Activated gamma-delta T cell treated with anti-CD3 and anti-CD28 coated beads, Interleukin-2, amount 50 U/mL, for 16 hours (primary cell): ENCODE data around the gene TICAM1.
"Not testable (repeated sequence)": the region's sequence is repeated elsewhere in the genome, so short reads cannot be mapped to it uniquely, and the experiment has no call there.

Experiments
- DNase-seq: peaks from one replicate; pipeline ENCODE4 v3.0.0-alpha.2; 2020; ENCODE audit warnings: low read depth

TICAM1 gene

DNA sequence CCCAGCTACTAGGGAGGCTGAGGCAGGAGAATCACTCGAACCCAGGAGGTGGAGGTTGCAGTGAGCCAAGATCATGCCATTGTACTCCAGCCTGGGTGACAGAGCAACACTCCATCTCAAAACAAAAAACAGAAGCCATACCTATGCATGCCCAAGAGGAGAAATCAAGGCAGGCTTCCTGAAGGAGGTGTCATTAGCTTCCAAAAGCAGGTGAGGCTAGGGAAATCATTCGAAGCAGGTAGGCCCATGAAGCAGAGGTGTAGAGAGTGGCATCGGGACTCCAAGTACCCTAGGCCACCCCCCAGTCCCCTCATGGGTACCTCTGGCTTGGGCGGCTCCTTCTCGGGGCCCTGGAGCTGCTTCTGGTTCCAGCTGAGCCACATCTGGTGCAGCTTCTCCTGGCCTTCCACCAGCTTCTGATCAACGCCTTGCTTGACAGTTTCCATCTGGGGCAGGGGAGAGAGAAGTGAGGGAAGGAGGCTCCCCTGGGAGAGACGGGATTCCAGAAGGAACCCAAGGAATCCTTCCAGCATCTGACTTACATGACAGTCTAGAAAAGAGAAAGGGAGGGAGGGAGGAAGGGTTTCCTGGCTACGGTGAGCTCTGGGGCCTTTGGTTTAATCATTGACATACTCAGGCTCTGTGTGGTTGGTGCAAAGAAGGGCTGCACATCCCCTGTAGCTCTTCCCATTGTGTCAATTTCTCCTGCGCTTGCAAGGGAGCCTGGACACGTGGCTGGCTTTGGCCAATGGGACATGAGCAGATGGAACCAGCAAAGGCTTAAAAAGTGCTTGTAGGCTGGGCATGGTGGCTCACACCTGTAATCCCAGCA is 13.1 kb upstream of the TICAM1 start:
- DNase-seq, result no peak

- DNase-seq, result no peak
Measured at GRCh38 chr19:4843647-4843965, 12.1 kb upstream of the TICAM1 start.

DNA sequence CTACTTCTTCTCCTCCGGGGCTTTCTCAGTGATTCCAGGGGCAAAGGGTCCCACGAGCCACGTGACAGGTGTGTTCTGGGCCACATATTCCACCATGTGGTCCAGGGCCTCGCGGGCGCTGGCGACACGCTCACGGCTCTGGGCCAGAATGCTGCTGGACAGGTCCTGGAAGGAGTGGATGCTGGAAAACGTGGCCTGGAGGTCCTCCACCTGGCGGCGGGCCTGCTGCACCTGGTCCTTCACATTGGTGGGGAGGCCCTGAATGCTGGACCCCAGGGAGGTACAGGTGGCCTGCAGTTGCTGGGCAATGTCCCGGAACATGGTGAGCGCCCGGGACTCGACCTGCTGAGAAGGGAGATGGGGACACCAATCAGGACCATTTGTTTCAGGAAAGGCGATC is 7.7 kb upstream of the TICAM1 start:
- DNase-seq, result no peak

DNA sequence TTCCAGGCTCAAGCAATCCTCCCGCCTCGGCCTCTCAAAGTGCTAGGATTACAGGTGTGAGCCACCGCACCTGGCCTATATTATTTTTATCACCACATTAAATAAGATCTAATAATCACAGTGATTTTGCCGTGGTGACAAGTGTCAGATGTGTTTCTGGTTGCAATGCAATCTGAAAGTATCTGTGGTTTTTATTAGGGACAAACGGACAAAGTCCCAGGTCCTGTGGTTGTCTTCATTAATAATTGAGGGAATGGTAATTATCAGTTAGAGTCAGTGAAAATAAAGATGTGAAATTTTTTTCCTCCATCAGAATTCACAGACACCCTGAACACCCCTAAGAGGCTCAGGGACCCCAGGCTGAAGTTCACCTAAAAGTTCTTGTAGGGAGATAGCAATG is 1.3 kb upstream of the TICAM1 start:
- DNase-seq, result no peak

DNA sequence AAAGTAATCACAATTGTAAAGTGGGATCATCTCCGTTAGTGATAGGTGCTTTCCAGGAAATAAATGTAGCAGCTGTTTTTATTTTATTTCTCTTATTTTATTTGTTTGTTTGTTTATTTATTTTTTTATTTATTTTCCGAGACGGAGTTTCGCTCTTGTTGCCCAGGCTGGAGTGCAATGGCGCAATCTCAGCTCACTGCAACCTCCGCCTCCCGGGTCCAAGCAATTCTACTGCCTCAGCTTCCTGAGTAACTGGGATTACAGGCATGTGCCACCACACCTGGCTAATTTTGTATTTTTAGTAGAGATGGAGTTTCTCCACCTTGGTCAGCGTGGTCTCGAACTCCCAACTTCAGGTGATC is 448 bp upstream of the TICAM1 start:
- DNase-seq, result not testable (repeated sequence)

DNA sequence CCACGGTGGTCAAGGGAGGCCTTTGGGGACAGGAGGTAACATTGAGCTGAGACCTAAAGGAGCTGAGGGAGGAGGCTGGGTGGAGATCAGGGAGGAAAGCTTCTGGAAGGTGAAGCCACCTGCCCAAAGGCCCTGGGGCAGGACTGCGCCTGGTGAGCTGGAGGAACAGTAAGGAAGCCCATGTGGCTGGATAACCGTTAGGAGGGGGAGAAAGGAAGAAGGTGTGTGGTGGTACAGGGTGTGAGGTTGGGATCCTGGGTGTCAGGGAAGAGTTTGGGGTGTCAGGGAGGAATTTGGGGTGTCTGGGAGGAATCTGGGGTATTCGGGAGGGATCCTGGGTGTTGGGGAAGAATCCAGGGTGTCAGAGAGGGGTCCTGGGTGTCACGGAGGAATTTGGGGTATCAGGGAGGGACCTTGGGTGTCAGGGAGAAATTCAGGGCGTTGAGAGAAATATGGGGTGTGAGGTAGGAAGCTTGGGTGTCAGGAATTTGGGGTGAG is 695 bp downstream of the TICAM1 start:
- DNase-seq, result no peak

DNA sequence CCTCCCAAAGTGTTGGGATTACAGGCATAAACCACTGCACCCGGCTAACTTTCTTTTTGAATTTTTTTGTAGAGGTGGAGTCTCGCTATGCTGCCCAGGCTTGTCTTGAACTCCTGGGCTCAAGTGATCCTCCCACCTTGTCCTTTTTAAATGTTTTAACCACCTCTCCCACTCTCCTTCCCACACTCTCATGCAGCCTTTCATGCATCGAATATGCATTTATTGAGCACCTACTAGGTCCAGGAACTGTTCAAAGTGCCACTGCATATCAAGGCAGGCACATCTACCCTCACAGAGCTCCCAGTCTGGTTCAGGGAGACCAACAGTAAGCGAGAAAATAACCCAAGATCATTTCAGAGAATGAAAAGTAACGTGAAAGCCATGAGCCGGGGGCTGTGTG is 1.2 kb downstream of the TICAM1 start:
- no peak for DNase-seq

GRCh38 chr19:4829001-4829712 is 2.4 kb downstream of the TICAM1 start:
- no peak for DNase-seq

- no peak for DNase-seq
Measured at GRCh38 chr19:4823577-4823976, 7.9 kb downstream of the TICAM1 start.

- not testable (repeated sequence) for DNase-seq
Measured at GRCh38 chr19:4822354-4822753, 9.2 kb downstream of the TICAM1 start.

- no peak for DNase-seq
Measured at GRCh38 chr19:4821265-4821664, 10.2 kb downstream of the TICAM1 start.

DNA sequence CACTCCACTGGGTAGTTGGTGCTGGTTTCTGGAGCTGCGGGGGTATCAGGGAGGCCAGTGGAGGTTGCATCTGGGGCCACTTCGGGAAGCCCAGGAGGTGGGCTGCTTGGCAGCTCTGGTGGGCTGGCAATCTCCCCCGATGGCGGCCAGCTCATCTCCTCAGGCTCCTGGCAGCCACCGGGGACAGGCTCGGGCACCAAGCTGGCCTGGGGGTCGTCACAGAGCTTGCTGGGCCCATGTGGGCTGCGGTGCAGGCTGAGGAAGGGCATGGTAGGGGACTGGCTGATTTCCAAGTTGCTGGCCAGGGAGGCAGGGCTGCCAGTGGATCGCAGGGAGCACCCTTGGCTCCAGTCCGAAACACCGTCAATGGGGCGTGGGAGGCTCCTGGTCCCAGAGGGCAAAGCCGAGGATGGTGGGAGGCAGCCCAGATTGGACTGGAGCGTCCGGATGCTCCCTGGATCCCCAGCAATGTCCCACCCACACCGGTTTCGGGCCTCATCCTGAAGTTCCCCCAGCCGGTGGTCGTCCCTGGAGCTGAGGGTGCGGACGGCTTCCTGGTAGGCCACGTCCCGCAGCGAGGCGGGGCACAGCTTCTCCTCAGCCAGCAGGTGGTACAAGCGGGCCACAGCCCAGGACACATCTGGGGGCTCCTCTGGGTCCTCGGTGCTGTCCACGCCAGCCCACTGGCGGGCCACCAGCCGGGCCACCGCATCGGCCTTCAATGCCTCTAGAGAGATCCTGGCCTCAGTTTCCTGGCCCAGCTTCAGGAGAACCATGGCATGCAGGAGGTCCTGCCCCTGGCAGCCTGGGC is 13.8 kb downstream of the TICAM1 start:
- no peak for DNase-seq

- no peak for DNase-seq
Measured at GRCh38 chr19:4816950-4817278, 14.6 kb downstream of the TICAM1 start.

DNA sequence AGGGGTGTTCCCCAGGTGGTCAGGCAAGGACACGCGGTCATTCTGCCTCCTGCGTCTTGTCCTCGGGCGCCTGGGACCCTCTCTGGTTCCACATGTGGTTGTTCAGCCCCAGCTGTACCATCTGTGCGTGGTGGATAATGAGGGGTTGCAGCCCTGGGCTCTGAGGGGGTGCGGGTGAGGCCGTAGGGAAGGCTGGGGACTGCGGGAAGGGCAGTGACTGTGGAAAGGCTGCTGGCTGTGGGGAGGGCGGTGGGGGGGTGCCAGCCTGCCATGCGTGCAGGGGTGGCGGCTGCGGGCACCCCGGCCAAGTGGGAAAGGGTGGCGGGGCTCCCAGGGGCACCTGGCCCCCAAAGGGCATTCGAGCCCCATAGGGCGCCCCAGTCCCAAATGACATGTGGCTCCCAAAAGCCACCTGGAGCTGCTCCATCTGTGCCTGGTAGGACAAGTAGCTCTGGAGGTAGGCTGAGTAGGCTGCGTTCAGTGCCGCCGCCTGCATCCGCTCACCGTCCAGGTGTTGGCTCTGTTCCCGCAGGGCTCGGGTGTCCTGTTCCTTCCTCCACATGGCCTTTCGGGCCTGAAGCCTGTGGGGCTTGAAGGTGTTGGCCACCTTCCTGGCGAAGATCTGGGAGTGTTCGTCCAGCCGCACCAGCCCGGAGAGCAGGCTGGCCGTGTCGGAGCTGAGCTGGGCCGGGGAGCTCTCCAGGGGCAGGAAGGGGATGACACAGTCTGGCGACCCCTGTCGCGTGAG is 15.1 kb downstream of the TICAM1 start:
- DNase-seq, result no peak

GRCh38 chr19:4815426-4816201 is 15.9 kb downstream of the TICAM1 start:
- peak; percentile 53 for DNase-seq

DNA sequence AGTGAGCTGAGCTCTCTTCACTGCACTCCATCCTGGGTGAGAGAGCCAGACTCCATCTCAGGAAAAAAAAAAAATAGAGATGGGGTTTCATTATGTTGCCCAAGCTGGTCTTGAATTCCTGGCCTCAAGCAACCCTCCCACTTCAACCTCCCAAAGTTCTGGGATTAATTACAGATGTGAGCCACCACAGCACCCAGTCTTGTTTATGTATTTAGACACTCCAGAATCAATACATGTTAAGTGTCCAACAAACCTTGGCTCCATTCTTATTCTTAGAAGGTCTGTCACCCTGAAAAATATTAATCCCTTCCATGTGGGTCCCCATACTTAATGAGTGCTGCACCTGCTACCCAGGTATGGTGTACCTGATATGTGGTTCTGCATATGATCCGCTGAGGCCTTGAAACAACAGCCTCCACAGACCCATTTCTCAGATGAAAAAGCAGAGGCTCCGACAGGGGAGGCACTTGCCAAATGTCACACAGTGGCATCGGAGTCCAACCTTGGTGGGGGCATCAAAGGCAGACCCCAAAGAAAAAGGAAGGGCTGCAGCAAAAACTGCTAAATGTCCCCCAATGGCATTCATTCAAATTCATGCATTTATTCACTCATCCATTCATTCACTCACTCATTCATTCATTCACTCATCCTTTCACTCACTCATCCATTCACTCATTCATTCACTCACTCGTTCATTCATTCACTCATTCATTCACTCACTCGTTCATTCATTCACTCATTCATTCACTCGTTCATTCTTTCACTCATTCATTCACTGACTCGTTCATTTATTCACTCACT is 16.7 kb downstream of the TICAM1 start:
- no peak for DNase-seq

- peak; percentile 88 for DNase-seq
Measured at GRCh38 chr19:4811328-4812131, 20.0 kb downstream of the TICAM1 start.

GRCh38 chr19:4807188-4807587 is 24.3 kb downstream of the TICAM1 start:
- DNase-seq, result no peak

GRCh38 chr19:4806384-4806783 is 25.1 kb downstream of the TICAM1 start:
- DNase-seq, result no peak

GRCh38 chr19:4805140-4805539 is 26.4 kb downstream of the TICAM1 start:
- DNase-seq, result not testable (repeated sequence)
